Measurements from ENCODE around the gene ANKRD33B. TPM values are rescaled to one million over a fixed set of nuclear protein-coding genes. Genes with fewer than 3 reads are reported as not detected.

Gene ANKRD33B
- total RNA-seq, 4 donors from 2014 or later: 0.57 to 6.5 (median 1.7) TPM

GRCh38 chr5:10666531-10667299 lies 102.8 kb downstream of the ANKRD33B start:
- H3K27ac ChIP-seq: no peak overlapping the region
- H3K9me3 ChIP-seq: peaks cover 0 to 5% (median 4%) of the 10 kb centered on the region in 3 donors
- no peak overlapping the region for H3K4me3 ChIP-seq
- peaks cover 0 to 12% (median 4%) of the 10 kb centered on the region in 3 donors for H3K4me1 ChIP-seq
- no peaks in the 10 kb centered on the region for H3K27me3 ChIP-seq
- intact Hi-C loops (cut with DNase I): no loop called here
- WGBS, 2 donors: 83 to 87% methylated on average over 5 of the region's 7 CpGs
- no peaks in the 10 kb centered on the region for H3K36me3 ChIP-seq
- no peak for TF ChIP-seq CTCF (IDR thresholded peaks at IDR 0.05)
- TF ChIP-seq POLR2A (IDR thresholded peaks at IDR 0.05): no peak
- no peak for DNase-seq

GRCh38 chr5:10667431-10668057 lies 103.7 kb downstream of the ANKRD33B start:
- DNase-seq: no peak
- Histone ChIP-seq H3K27ac (no peak overlapping the region), H3K9me3 (peaks cover 0 to 5% (median 4%) of the 10 kb centered on the region in 3 donors), H3K4me3 (no peak overlapping the region), H3K4me1 (peaks cover 0 to 12% (median 4%) of the 10 kb centered on the region in 3 donors), H3K36me3 (no peaks in the 10 kb centered on the region), H3K27me3 (no peaks in the 10 kb centered on the region)
- TF ChIP-seq POLR2A (IDR thresholded peaks at IDR 0.05): no peak
- no peak for TF ChIP-seq CTCF (IDR thresholded peaks at IDR 0.05)
- intact Hi-C loops (cut with DNase I): no loop called here
- WGBS, 2 donors: 52 to 78% methylated on average over 3 to 6 of the region's 6 CpGs

DNA sequence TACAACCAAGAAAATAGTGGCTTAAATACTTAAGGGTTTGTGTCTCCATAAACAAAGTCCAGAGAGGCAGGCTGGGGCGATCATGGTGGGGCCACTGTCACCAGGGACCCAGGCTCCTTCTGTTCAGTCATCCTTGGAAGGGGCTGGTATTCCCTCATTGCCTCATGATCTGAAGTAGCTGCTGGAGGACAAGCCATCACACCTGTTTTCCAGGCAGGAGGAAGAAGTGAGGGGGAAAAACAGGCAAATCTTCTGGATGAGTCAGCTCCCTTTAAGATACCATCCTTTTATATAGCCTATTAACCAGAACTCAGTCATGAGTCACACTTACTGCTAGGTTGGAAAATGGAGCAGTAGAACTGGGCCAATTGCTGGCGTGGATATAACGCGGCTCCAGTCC lies 104.8 kb downstream of the ANKRD33B start:
- H3K4me3 ChIP-seq: no peak overlapping the region
- no peak for DNase-seq
- H3K9me3 ChIP-seq: peaks cover 0 to 5% (median 4%) of the 10 kb centered on the region in 3 donors
- TF ChIP-seq CTCF (IDR thresholded peaks at IDR 0.05): no peak
- no peak for TF ChIP-seq POLR2A (IDR thresholded peaks at IDR 0.05)
- peaks cover 0 to 6% (median under 1%) of the 10 kb centered on the region in 3 donors for H3K4me1 ChIP-seq
- intact Hi-C loops (cut with DNase I): no loop called here
- H3K27ac ChIP-seq: no peak overlapping the region
- WGBS, 2 donors: 56 to 58% methylated on average over 4 of the region's 4 CpGs
- H3K27me3 ChIP-seq: no peaks in the 10 kb centered on the region
- no peaks in the 10 kb centered on the region for H3K36me3 ChIP-seq

- H3K27ac ChIP-seq: no peak overlapping the region
Measured at GRCh38 chr5:10669983-10670382, 106.1 kb downstream of the ANKRD33B start.

More at GRCh38 chr5:10669983-10670382, 106.1 kb downstream of the ANKRD33B start:
- Histone ChIP-seq H3K9me3 (peaks cover 0 to 5% (median 4%) of the 10 kb centered on the region in 3 donors), H3K4me1 (no peaks in the 10 kb centered on the region), H3K27me3 (no peaks in the 10 kb centered on the region), H3K36me3 (no peaks in the 10 kb centered on the region), H3K4me3 (no peak overlapping the region)
- DNase-seq: no peak
- intact Hi-C loops (cut with DNase I): no loop called here
- 43 to 86% methylated on average over 1 of the region's 1 CpG for WGBS, 2 donors
- TF ChIP-seq POLR2A (IDR thresholded peaks at IDR 0.05): no peak
- no peak for TF ChIP-seq CTCF (IDR thresholded peaks at IDR 0.05)

All from esophagus squamous epithelium (tissue), 5 donors.